GM19035 (cell line): ENCODE results near the gene ANKRD28.

Experiments used
- ATAC-seq: cut with Tn5 transposase; IDR thresholded peaks from one replicate; pipeline ENCODE4 v1.9.1; 2021; ENCODE audit not compliant: unreplicated experiment

ANKRD28 gene

GRCh38 chr3:15803921-15804320, 6.1 kb upstream of the ANKRD28 start:
- ATAC-seq: no peak

- ATAC-seq: no peak
These were observed 3.5 kb upstream of the ANKRD28 start for GRCh38 chr3:15801298-15801697.

GRCh38 chr3:15800780-15801179, 3.0 kb upstream of the ANKRD28 start:
- ATAC-seq: no peak

GRCh38 chr3:15800327-15800726, 2.5 kb upstream of the ANKRD28 start:
- no peak for ATAC-seq

- ATAC-seq: no peak
These were observed 910 bp upstream of the ANKRD28 start for GRCh38 chr3:15798533-15799245.

GRCh38 chr3:15796771-15797641, 773 bp downstream of the ANKRD28 start:
- no peak for ATAC-seq

- no peak for ATAC-seq
These were observed 1.4 kb downstream of the ANKRD28 start for GRCh38 chr3:15796331-15796730.

GRCh38 chr3:15795651-15796308, 2.0 kb downstream of the ANKRD28 start:
- peak; percentile 45 for ATAC-seq

GRCh38 chr3:15794842-15795650, 2.7 kb downstream of the ANKRD28 start:
- no peak for ATAC-seq

- peak; percentile 42 for ATAC-seq
These were observed 3.4 kb downstream of the ANKRD28 start for GRCh38 chr3:15794303-15794771.

GRCh38 chr3:15791525-15791924, 6.3 kb downstream of the ANKRD28 start:
- no peak for ATAC-seq

- no peak for ATAC-seq
These were observed 9.8 kb downstream of the ANKRD28 start for GRCh38 chr3:15787941-15788340.

- ATAC-seq: no peak
These were observed 10.3 kb downstream of the ANKRD28 start for GRCh38 chr3:15787526-15787925.

GRCh38 chr3:15783361-15783969, 14.3 kb downstream of the ANKRD28 start:
- no peak for ATAC-seq

GRCh38 chr3:15782429-15782828, 15.3 kb downstream of the ANKRD28 start:
- no peak for ATAC-seq

GRCh38 chr3:15781637-15782402, 16.0 kb downstream of the ANKRD28 start:
- no peak for ATAC-seq

- ATAC-seq: no peak
These were observed 16.6 kb downstream of the ANKRD28 start for GRCh38 chr3:15781131-15781530.

- ATAC-seq: no peak
These were observed 18.7 kb downstream of the ANKRD28 start for GRCh38 chr3:15779111-15779510.

- ATAC-seq: no peak
These were observed 19.4 kb downstream of the ANKRD28 start for GRCh38 chr3:15778332-15778858.
